NCI-H1930 (cell line): ENCODE measurements around the gene SMIM45.

Experiments used
- DNase-seq, 2 experiments: peaks; one replicate each; lab custom pipeline; 2025; lab: John Stamatoyannopoulos, UW

Gene SMIM45

DNA sequence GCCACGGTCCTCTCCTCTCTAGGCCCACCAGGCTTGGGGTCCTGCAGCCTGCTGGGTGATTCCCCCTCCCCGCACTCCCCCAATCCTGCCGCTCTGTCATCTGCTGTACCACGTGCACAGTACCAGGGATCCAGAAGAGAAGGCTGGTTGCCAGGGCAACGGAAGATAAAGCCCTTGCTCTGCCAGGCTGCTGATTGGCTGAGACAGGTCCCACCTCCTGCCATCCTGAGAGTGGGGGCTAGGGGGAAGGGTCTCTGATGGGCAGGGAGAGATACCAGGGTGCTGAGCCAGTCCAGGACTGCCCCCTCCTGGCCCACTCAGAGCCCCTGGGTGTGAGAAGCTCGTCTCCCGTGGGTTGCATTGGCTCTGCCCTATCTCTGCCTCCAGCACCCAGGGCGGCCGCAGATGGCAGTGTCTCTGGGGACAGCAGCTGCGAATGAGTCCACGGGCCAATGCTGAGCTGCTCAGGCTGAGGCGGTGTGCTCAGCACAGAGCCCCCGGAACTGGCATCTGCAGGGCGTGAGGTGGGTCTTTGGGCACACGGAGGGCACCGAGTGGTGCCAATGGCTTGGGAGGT lies at the start of gene SMIM45:
SMIM45 (plus strand) TSS at position 253 of the 577 bp plus-strand sequence.
- DNase-seq = peak; percentile 79 to 90

DNA sequence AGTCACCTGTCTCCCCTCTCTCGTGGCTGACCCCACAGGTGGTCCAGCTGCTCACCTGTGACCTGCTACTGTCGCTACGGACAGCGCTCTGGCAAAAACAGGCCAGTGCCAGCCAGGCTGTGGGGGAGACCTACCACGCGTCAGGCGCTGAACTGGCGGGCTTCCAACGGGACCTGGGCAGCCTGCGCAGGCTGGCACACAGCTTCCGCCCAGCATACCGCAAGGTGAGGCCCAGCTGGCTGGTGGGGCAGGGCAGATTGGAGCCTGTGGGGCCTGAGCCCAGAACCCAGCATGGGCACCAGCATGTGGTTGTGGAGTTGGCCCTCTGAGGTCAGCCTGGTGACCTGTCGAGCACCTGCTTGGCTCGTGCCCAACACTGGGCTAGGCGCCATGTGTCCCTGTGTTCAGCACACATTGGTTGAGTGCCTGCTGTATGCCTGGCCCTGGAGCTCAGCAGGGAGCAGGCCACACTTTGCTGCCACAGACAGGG lies 49.0 kb upstream of the SMIM45 start:
- DNase-seq = no peak

DNA sequence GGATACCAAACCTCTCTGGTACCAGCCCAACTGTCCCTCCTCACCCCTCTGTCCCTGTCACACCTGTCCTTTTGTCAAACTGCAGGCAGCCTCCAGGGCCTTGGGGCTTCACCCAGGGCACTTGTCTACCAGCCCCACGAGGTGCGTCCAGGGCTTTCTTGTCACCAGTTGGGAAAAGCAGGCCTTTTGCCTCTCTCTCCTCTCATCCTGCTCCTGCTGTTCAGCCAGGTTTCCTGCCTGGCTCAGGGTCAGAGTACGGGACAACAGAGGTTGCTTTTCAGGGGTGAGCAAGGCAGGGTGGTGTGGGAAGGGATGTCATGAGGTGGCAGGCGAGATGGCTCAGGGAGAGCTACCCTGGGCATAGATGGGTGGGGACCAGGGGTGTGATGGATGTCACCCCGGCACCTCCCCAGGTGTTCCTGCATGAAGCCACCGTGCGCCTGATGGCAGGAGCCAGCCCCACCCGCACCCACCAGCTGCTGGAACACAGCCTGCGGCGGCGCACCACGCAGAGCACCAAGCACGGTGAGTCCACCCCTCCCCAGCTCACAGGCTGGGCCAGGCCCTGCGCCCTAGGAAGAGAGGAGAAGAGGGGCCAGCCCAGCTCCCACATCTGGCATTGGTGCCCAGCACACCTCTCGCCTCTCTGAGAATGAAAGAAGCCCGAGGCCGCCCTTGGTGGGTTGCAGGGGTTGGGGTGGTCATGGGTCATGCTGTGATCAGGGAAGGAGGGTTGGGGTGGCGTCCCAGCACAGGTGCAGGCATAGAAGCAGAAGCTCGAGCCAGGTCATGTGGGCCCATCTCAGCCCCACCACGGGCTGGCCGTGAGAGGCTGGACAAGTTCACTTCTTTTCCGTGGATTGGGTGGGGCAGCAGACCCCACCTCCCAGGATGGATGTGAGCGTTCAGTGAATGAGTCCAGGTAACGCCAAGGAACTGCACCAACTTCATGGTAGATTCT lies 47.2 kb upstream of the SMIM45 start:
- no peak for DNase-seq

DNA sequence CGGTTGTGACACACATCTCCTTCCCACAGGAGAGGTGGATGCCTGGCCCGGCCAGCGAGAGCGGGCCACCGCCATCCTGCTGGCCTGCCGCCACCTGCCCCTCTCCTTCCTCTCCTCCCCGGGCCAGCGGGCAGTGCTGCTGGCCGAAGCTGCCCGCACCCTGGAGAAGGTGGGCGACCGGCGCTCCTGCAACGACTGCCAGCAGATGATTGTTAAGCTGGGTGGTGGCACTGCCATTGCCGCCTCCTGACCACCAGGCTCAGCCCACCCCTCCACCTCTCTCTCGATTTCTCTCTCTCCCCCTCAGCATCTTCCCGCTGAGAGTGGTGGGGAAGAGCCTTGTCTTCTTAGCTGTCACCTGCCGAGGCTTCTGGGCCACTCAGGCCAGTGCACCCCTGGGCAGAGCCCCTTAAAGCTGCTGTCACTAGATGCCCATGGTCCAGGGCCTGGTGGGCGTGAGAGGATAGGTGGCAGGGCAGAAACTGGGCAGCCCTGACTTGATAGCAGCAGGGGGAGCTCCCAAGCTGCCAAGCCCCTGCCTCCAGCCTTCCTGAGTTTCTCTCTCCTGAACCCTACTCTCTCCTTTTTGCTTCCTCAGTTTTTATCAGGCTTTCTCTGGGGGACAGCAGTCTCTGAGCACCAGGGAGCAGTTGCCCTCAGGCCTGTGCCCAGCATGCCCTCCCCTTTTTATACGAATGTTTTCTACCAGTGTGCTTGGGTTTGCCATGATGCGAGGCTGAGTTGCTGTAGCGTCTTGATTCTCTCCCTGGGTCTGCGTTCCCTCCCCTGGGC lies 46.3 kb upstream of the SMIM45 start:
- DNase-seq = no peak

DNA sequence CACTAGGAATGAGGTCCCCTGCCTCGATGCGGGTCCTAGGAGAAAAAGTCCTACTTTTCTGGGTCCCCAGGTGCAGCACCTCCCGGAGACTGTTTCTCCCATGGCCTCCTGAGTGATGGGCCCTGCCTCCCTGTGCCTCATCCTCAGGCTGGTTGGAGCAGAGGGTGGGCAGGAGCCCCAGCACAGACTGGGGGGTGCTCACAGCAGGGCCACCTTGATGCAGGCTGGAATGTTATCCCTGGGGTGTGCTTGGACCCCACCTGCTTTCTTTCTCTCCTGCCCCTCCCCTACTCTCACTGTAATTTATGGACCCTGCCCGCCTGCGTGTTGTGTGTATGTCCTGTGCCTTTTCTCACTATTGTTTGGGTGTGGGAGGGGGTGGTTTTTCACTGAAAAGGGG lies 45.1 kb upstream of the SMIM45 start:
- DNase-seq = no peak

DNA sequence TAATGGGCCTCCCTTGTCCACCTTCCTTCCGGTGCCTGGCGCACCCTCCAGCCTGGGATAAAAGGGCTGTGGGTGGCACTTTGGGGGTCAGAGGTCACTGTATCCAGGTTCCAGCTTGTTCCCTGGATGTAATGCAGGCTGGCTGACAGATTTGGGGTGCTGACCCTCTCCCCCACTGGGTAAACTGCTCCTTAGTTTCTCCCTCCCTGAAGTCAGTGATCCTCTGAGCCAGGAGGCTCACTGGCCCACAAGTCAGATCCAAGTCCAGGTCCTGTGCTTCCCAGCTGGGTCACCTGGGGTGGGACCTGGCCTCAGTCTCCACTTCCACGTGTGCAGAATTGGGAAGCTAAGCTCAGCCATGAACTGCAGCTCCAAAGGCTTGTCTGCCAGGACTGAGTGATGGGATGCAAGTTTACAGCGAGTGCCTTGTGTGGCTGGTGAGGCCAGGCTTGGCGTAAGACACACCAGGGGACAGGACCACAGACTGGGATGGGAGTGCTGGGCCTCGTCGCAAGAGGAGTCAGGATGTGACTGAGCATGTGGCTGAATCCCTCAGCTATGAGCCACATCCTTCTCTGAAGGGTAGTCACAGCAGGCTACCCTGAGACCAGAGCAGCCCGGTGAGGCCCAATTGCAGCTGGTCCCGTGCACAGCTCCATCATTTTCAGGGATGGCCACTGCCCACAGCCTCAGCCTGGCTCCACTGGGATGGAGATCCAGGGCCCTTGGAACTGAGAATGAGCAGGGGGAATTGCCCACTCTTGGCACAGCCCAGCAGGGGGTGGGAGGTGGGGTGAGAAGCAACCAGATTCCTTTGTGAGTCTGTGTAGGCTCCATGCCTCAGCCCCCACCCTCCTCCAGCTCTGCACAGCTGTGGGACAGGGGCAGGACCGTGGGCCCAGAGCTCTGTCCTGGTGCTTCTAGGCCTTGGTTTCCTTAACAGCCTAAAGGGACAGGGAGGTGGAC lies 44.2 kb upstream of the SMIM45 start:
- DNase-seq = no peak

DNA sequence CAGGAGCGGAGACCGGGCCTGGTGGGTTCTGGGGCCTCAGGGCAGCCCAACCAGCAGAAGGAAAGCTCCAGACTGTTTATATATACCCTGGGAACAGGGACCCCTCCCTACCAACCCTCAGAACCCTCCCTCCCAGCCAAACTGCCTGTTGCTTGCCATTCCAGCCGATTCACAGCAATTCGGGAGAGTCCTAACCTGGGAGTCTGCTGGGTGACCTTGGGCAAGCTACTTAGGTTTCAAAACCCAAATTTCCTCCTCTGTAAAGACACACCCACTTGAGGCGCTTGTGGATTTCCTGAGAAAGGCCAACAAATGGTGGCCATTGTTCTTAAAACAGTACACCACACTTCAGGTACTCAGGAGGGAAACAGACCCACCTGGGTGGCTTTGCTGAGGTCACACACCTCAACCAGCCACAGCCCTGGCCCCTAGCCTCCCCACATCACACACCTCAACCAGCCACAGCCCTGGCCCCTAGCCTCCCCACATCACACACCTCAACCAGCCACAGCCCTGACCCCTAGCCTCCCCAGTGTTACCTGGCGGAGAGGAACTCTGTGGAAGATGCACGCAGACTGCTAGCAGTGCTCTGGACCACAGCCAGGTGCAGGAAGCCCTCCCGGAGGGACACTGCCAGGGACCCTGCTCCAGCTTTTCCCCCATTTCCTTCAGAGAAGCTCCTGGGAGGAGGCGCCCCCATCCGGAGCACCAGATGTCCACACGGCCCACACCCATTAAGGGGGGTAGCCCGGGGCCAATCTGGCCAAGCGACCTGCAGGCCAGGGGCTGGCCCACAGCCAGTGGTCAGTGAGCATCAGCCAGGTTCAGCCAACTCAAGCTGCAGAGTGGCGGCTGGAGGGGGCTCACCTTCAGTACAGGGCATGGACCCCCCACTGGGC lies 43.3 kb upstream of the SMIM45 start:
- DNase-seq = no peak

DNA sequence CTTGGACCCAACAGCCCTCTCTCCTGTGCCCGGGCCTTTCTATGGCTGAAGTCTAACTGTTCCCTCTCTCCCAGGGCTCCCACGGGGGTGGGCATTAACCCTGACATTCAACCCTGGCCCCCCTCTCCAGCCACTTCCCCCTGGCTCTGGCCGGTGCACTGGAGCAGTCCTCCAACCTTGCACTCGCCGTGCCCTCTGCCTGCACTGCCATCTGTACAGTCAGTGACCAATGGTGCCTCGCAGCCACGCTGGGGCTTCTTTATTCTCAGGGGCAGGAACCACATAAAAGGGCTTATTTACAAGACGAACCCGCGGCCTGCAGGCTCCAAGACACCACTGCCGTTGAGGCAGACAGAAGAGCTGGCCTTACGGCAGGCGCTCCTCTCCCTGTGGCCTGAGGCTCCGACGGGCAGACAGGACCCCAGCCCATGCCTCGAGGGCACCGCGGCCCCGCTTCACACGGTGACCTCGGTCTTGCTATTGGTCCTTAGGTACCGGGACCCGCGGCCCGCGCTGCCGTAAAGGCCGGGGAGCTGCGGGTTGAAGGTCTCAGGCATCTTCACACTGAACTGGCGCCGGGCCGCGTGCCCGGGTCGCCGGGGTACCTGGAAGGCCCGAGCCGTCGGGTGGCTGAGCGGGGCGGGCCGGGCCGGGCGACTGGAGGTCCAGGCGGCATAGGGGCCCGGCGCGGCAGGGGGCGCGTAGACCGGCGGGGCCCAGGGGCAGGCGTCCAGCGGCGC lies 42.5 kb upstream of the SMIM45 start:
- no peak for DNase-seq

DNA sequence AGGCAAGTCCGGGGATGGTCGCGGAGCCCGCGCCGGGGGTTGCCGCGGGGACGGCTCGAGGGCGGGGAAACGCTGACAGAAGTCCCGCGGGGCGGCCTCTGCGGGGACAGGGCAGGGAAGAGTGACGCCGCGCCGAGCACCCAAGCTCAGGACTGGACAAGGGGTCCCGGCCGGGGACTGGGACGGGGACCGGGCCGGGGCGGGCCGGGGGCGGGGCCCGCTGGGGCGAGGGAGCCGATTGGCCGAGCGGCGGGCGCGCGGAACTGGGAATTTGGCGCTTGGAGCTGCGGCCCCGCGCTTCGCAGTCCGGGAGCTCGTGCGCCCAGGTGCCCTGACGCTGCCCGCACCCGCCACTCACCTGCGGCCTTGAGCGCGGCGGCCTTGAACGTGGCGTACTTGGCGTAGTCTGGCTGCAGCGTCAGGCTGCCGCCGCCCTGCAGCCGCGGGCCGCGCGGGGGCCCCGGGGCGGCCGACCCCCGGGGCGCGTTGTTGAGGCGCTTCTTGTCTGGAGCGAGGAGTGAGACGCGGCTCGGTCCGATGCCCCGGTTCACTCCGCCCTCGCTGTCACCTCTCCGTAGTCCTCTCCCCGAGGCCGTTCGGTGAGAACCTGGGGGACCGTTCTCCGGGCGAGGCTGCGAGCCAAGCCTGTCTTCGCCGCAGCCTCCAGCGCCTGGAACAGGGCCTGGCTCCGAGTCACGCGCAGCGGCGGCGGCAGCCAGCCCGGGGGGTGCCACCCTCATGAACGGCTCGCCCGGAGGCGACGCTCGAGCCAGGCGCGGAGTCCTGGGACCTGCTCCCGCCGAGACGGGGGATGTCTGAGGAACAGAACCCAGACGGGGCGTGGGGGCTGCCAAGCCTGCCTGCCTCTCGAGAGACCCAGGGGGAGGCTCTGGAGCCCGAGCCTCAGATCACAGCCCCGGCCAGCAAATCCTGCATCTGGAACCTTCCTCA lies 41.6 kb upstream of the SMIM45 start:
- DNase-seq = no peak

DNA sequence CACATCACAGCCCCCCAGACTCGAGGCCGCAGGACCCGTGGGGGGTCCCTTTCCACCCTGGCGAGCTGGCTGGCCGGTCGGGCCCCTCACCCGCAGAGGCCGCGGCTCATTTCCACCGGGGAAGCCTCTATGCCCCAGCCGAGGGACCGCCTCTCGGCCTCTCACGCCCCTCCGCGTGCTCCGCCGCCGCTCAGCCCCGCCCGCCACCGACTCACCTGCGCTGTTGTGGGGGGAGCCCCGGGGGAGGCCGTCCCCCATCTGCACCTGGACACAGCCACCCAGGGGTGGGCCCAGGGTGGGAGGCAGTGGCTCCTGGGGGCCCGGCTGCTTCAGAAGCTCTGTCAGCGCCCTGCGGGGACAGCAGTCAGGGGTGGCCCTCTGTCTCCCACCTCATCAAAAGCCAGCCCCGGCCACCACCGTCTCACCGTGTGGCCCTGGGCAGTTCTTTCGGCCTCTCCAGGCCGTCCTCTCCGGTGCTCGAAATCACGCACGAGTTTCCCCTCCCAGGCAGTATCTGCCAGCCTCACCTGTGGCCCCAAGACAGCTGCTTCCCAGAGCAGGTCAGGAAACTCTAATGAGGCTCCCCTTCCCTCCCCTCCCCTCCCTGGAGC lies 40.8 kb upstream of the SMIM45 start:
- no peak for DNase-seq

DNA sequence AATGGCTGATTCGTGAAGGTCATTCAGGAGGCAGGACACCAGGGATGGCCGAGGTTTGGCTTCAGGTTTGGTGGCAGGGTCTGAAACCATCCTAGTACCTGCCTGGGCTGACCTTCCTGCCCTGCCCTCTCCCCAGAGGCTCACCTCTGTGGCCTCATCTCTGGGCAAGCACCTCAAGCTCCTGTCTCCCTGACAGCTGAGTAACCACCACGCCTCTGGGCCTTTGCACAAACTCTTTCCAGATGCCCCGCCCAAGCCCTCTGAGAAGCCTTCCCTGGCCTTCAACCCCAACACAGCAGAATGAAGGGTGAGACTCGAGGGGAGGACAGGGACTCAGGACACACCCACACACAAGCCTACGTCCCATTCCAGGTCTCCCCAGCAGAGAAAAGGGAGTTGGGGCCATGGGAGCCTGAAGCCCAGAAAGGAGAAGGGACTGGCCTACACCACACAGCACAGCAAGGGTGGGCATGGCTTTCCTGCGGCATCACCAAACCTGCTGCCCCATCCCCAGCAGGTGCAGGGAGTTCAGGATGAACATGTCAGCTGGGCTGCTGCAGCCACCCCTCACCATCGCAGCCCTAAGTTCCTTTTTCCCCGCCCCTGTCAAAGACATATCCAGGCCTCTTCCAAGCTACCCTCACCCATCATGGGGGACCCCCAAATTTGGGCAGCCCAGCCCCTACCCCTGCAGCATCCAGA lies 39.5 kb upstream of the SMIM45 start:
- DNase-seq = no peak

DNA sequence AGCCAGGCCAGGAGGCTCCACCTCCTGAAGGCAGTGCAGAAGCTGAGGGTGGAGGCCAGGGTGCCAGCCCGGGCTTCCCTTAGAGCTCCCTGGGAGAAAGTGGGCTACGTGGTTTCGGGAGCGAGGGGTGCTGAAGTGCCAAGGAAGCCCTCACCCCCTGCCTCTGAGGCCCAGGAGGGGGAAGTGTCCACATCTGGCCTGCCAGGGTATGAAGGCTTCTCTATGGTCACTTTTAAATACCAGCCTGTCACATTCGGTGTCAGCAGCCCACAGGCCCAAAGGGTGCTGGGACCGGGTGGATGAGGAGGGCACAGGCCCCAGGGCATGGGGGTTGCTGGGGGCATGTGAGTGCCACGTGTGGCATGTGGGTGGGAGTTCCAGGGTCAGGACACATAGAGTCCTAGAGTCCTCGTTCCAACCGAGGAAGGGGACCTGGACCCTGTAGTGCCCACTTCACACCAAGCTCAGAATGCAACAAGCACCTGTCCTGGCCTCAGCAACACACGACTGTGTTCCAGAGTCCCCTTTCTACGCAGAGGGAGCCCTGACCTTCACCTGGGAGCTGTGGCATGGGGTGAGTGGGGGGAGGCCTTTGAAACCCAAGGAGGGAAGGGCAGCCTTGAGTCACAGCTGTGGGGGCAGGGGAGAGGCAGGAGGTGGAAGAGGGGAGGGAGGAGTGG lies 38.8 kb upstream of the SMIM45 start:
- no peak for DNase-seq

DNA sequence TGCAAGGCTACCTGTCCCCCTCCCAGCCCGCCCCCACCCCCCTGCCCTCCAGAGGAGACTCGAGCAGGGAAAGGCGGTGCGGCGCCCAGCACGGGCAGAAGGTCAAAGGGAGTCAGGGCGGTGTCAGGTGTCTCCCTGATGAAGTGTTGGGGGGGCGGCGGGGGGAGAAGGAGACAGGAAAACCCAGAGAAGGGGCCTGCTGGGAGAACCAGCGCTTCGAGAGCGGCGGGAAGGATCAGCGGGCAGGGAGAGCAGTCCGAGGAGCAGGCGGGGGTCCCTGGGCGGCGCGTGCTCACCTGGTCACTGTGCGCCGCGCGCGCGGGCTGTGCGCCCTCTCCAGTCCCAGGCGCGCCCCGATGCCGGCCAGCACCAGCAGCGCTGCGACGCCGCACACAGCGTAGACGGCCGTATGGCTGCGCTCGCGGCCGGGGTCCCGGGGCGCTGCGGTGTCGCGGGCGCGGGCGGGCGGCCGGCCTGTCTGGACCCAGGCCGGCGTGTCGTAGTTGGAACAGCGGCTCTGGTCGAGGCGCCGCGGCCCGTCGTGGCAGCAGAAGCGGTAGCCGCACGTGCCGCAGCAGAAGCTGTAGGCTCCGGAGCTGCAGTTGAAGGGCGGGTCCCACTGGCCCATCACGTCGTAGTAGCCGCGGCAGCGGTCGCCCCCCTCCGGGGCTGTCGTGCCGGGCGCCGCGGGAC lies 38.0 kb upstream of the SMIM45 start:
- DNase-seq = peak in 1 of 2 experiments; percentile 12

DNA sequence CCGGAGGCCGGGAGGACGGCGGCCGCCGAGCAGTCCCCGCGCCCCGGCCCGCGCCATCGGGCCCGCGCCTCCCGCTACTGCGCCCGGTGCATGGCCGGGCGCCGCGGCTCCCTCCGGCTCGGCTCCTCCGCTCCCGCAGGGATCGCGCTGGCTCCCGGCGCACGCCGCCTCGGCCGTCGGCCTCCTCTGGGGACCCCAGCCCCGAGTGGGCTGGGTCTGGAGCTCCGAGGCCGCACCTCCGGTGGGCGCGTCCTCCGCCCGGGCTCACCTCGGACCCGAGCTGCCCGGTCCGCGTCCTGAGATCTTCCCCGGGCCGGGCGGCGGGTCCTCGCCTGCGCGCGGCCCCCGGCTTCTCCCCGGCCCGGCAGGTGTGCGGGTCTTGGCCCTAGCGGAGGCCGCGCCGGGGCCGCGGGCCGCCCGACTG lies 37.3 kb upstream of the SMIM45 start:
- no peak for DNase-seq

DNA sequence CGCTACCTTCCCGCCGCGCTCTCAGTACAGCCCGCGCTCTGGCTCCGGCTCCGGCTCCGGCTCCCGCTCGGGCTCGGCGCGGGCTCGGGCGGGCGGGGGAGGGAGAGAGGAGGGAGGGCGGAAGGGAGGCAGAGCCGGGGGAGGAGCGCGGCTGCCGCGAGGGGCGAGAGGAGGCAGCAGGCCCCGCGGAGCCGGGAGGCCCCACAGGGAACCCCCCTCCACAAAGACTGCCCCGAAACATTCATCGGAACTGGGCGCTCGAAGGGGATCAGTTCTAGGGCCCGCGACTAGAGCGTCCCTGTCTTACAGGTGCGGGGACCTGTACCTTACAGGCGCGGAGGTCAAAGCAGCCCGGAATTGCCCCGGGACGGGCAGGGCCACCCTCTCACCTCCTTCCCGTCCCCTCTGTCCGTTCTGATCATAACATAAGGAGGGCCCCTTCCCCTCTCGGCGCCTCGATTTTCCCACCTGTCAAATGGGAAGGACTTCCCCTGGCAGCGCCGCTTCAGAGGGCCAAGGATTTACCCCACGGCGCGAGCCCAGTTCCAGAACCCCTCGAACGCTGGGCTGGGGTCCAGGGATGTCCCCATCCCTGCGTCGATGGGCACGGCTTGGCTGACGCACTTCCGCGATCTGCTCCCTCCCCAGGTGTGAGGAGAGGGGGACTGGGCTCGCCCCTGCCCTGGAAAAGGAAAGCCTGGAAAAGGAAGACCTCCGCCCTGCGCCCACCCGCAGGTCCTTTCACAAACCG lies 36.7 kb upstream of the SMIM45 start, which contains the start of gene SHISA8:
SHISA8 (minus strand) TSS at position 40 of the 751 bp plus-strand sequence. CDS start 407 bp downstream, outside the sequence.
- DNase-seq = no peak
